K562 (cell line): Measurements from ENCODE around the gene SSX4B. TPM values are rescaled to one million over a fixed set of nuclear protein-coding genes. Genes with fewer than 3 reads are reported as not detected.
"Not testable (repeated sequence)": the region's sequence is repeated elsewhere in the genome, so short reads cannot be mapped to it uniquely, and the experiment has no call there.

Source experiments
- ATAC-seq: fragments of 200-7000 bp; cut with Tn5 transposase; 3 replicates; pipeline ENCODE4 v1.9.1; 2020; ENCODE audit warnings: moderate library complexity
- BruUV-seq: library from RNA; stranded (reverse); fragments of 400-500 nt; replicated peaks from 2 replicates; lab custom pipeline; 2021; lab: Mats Ljungman, UMichigan
- CTCF ChIA-PET: fragments of 300-600 bp; formaldehyde crosslinking; extraction: SDS; loops from one replicate; lab custom pipeline; 2021; ENCODE audit warnings: low intra/inter-chr PET ratio; lab: Yijun Ruan, JAX
- POLR2A ChIA-PET: fragments of 300-600, 350-650 bp; sonication (Branson Sonifier 250); formaldehyde crosslinking; extraction: SDS; loops from one replicate; lab custom pipeline; 2021; ENCODE audit warnings: antibody characterized with exemption, inconsistent platforms; lab: Yijun Ruan, JAX
- DNase-seq, 4 experiments: peaks; one replicate each; pipeline versions ENCODE4 v3.0.0 to v3.0.0-alpha.2; 2011 to 2018; ENCODE audit warnings: low spot score in 3 of 4, mixed read lengths in 3 of 4; ENCODE audit errors: extremely low read depth in 1 of 4
- FAIRE-seq: peaks from 2 replicates; lab custom pipeline; 2011; peaks lifted over from hg19 to GRCh38; lab: Jason Lieb, UNC
- H2AFZ ChIP-seq: 2 replicates; pipeline ENCODE4 v1.6.0; 2011; ENCODE audit warnings: low read depth, low read length, control low read depth, inconsistent platforms
- H3K27ac ChIP-seq: fragments of 200-600 bp; 3 replicates; pipeline ENCODE4 v1.8.0; 2011; ENCODE audit warnings: low read depth, mild to moderate bottlenecking, control low read depth, inconsistent platforms, low read length, moderate library complexity, mixed read lengths; ENCODE audit errors: extremely low read depth
- H3K27me3 ChIP-seq, 2 experiments: fragments of 300-600 bp in 1 of 2; 2 replicates in 1 of 2; 3 replicates in 1 of 2; pipeline versions ENCODE4 v1.6.0 to v1.8.0; 2011; ENCODE audit warnings: inconsistent platforms in 2 of 2, low read length in 2 of 2, mild to moderate bottlenecking in 1 of 2, mixed read lengths in 1 of 2, moderate library complexity in 1 of 2; ENCODE audit not compliant: control insufficient read depth in 2 of 2, insufficient read depth in 2 of 2
- H3K36me3 ChIP-seq: fragments of 300-600 bp; 3 replicates; pipeline ENCODE4 v1.8.0; 2011; ENCODE audit warnings: mild to moderate bottlenecking, low read length, inconsistent platforms; ENCODE audit not compliant: control insufficient read depth, insufficient read depth
- H3K4me1 ChIP-seq, 2 experiments: fragments of 200-600 bp in 1 of 2; replicated peaks in 1 of 2; 2 replicates in 1 of 2; 3 replicates in 1 of 2; pipeline versions ENCODE4 v1.5.1 to v1.8.0; 2011; ENCODE audit warnings: inconsistent platforms in 2 of 2, low read length in 2 of 2, mild to moderate bottlenecking in 1 of 2, mixed read lengths in 1 of 2, moderate library complexity in 1 of 2; ENCODE audit not compliant: control insufficient read depth in 2 of 2, insufficient read depth in 2 of 2
- H3K4me2 ChIP-seq: 2 replicates; pipeline ENCODE4 v1.6.1; 2011; ENCODE audit warnings: low read length, control low read depth, inconsistent platforms, mixed read lengths; ENCODE audit not compliant: insufficient read depth
- H3K4me3 ChIP-seq: fragments of 200-600 bp; sonication (generic), shearing (Covaris generic); 2 replicates; pipeline ENCODE4 v1.5.1; 2016; ENCODE audit warnings: control low read depth, inconsistent platforms
- H3K79me2 ChIP-seq: fragments of 200-600 bp; 3 replicates; pipeline ENCODE4 v1.8.0; 2011; ENCODE audit warnings: low read length, inconsistent platforms; ENCODE audit not compliant: control insufficient read depth, insufficient read depth
- H3K9ac ChIP-seq, 2 experiments: 2 replicates each; pipeline versions ENCODE4 v1.6.0 to v1.6.1; 2011; ENCODE audit warnings: low read depth in 2 of 2, low read length in 2 of 2, control low read depth in 1 of 2, inconsistent platforms in 1 of 2, mild to moderate bottlenecking in 1 of 2, mixed read lengths in 1 of 2; ENCODE audit not compliant: insufficient read depth in 1 of 2
- H3K9me1 ChIP-seq: one replicate; pipeline ENCODE4 v1.6.0; 2011; ENCODE audit warnings: inconsistent platforms, mild to moderate bottlenecking, low read length, moderate library complexity; ENCODE audit not compliant: control insufficient read depth, insufficient read depth
- H3K9me3 ChIP-seq: replicated peaks from 2 replicates; pipeline ENCODE4 v1.5.1; 2011; ENCODE audit warnings: low read depth, low read length, inconsistent platforms; ENCODE audit not compliant: control insufficient read depth, insufficient read depth
- H4K20me1 ChIP-seq: replicated peaks from 2 replicates; pipeline ENCODE4 v1.6.1; 2011; ENCODE audit warnings: low read length, inconsistent platforms, mixed read lengths; ENCODE audit not compliant: control insufficient read depth, insufficient read depth
- AFF1 ChIP-seq, 2 experiments: fragments of 450-650 bp; IDR thresholded peaks; 2 replicates each; pipeline ENCODE4 v1.6.1; 2018; ENCODE audit warnings: mild to moderate bottlenecking in 2 of 2, low read depth in 1 of 2; ENCODE audit not compliant: partially characterized antibody in 2 of 2
- WGBS: fragments of 100-300 bp; shearing (Covaris generic); methylation state at CpG from one replicate; pipeline ENCODE4 v1.1.6; 2016; ENCODE audit warnings: low coverage, mixed read lengths; ENCODE audit not compliant: insufficient coverage; ENCODE audit errors: missing lambda C conversion rate; 5-methylcytosine and 5-hydroxymethylcytosine counted together
- in situ Hi-C: fragments of 300-500 bp; cut with MboI; formaldehyde crosslinking; loops from 4 replicates; pipeline ENCODE4 v1.15.0; 2018; ENCODE audit warnings: inconsistent platforms, mixed read lengths
- intact Hi-C: fragments of 100-400 bp; cut with micrococcal nuclease; formaldehyde crosslinking; loops from 2 replicates; pipeline ENCODE4 v1.14.2; 2022
- polyA plus RNA-seq, 8 experiments: library from polyadenylated mRNA; depleted of rRNA in 4 of 8; stranded (reverse) in 5 of 8; unstranded in 3 of 8; fragments of >200 nt; fragmentation: Nextera tagmentation in 2 of 8; fragmentation: Illumina TruSeq in 1 of 8; extraction: Ambion mirVana in 2 of 8; extraction: Trizol in 1 of 8; gene quantifications; 2 replicates each; pipeline versions ENCODE4 v1.2.1 to v1.2.3, GENCODE V29; 2011 to 2014; ENCODE audit warnings: inconsistent platforms in 1 of 8, missing spikeins in 1 of 8
- total RNA-seq, 7 experiments: library from RNA; depleted of rRNA in 6 of 7; stranded (reverse); fragments of >200 nt in 6 of 7; fragmentation: Illumina TruSeq in 2 of 7; extraction: Trizol in 2 of 7; gene quantifications; 2 replicates each; pipeline versions ENCODE4 v1.2.1 to v1.2.3, GENCODE V29; 2011 to 2021; ENCODE audit warnings: low replicate concordance in 1 of 7
- TF ChIP-seq, protein P1 (sequence below), 2 experiments: fragments of 450-650 bp in 1 of 2; sonication (generic) in 1 of 2; formaldehyde crosslinking in 1 of 2; IDR thresholded peaks in 1 of 2; conservative IDR thresholded peaks in 1 of 2; 2 replicates each; pipeline versions ENCODE4 v1.6.1 to v1.8.1; 2016 to 2023; ENCODE audit warnings: mild to moderate bottlenecking in 2 of 2, moderate library complexity in 2 of 2, inconsistent platforms in 1 of 2, missing genetic modification reagents in 1 of 2

Gene SSX4B
- total and polyA plus RNA-seq, 9 of the 15 experiments (the other 6 are each of a cell fraction or from before 2014, with no cell fraction given), result 0.29 to 10.0 (median 4.9) TPM; not detected in 2

DNA sequence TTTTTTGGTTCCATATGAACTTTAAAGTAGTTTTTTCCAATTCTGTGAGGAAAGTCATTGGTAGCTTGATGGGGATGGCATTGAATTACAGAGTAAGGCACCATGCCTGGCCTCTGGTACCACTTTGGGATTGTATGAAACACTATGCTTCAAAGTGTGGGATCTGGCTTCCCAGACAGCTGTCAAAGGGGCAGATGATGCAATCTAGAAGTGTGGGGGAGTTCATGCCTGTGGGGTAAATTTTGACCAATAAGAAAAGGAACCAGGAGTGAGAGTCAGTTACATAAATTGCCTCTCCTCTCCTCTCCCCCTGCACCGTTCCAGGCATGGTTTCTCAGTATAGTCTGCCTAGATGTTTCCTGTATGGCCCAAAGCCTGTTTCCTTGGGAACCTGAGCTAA lies 13.9 kb downstream of the SSX4B start:
- H3K9me3 ChIP-seq, CTCF ChIA-PET, BruUV-seq, H3K9me1 ChIP-seq, POLR2A ChIA-PET, H3K4me1 ChIP-seq, in situ Hi-C loops, H2AFZ ChIP-seq, H3K36me3 ChIP-seq, H3K4me3 ChIP-seq, H3K4me2 ChIP-seq, H4K20me1 ChIP-seq, H3K79me2 ChIP-seq, ATAC-seq, FAIRE-seq, H3K27ac ChIP-seq, H3K27me3 ChIP-seq, H3K9ac ChIP-seq, intact Hi-C loops: not testable (repeated sequence)
- peak in 1 of 4 experiments; percentile 0 for DNase-seq
- no CpG with 5 or more reads among the region's 1 CpG for WGBS
- TF ChIP-seq, protein P1, sequence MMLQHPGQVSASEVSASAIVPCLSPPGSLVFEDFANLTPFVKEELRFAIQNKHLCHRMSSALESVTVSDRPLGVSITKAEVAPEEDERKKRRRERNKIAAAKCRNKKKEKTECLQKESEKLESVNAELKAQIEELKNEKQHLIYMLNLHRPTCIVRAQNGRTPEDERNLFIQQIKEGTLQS (IDR thresholded peaks at IDR 0.05), result peak; percentile 72
- TF ChIP-seq, protein P1 (CRISPR knock-in tag; conservative IDR thresholded peaks at IDR 0.05), result not testable (repeated sequence)

- CTCF ChIA-PET, intact Hi-C loops, POLR2A ChIA-PET, H3K4me2 ChIP-seq, H3K4me3 ChIP-seq, H4K20me1 ChIP-seq, FAIRE-seq, in situ Hi-C loops, H3K4me1 ChIP-seq, H3K9me3 ChIP-seq, BruUV-seq, H3K9me1 ChIP-seq, DNase-seq, H3K36me3 ChIP-seq, H3K79me2 ChIP-seq, ATAC-seq, H3K9ac ChIP-seq, H3K27ac ChIP-seq, H3K27me3 ChIP-seq, H2AFZ ChIP-seq: not testable (repeated sequence)
- 15% methylated on average over 1 of the region's 2 CpGs for WGBS
- TF ChIP-seq AFF1 (IDR thresholded peaks at IDR 0.05; ENCODE audit: low read depth in 1 of 2, partially characterized antibody in 2 of 2), result peak in 1 of 2 experiments; percentile 90
Observed at GRCh38 chrX:48396931-48397330, 14.8 kb downstream of the SSX4B start.

- H3K4me1 ChIP-seq, H3K4me3 ChIP-seq, H3K9ac ChIP-seq, BruUV-seq, H3K9me1 ChIP-seq, H4K20me1 ChIP-seq, H3K27me3 ChIP-seq, H3K27ac ChIP-seq, DNase-seq, intact Hi-C loops, H3K36me3 ChIP-seq, FAIRE-seq, CTCF ChIA-PET, H3K4me2 ChIP-seq, in situ Hi-C loops, POLR2A ChIA-PET, H3K9me3 ChIP-seq, H2AFZ ChIP-seq, H3K79me2 ChIP-seq: not testable (repeated sequence)
- no CpG with 5 or more reads among the region's 16 CpGs for WGBS
- ATAC-seq, result peak; percentile 65
Observed at GRCh38 chrX:48383239-48383638, 28.5 kb downstream of the SSX4B start, which contains the start of gene SSX4. SSX4 (plus strand) TSS chrX:48383539; CDS start chrX:48384054, 515 bp downstream.
